ENCODE data around the gene HTRA3.

HTRA3 gene

GRCh38 chr4:8250227-8250626 lies 19.3 kb upstream of the HTRA3 start:
- DNase-seq: no peak

GRCh38 chr4:8250637-8251036 lies 18.9 kb upstream of the HTRA3 start:
- no peak for DNase-seq

- DNase-seq: no peak
These were observed 18.3 kb upstream of the HTRA3 start for GRCh38 chr4:8251110-8251883.

DNA sequence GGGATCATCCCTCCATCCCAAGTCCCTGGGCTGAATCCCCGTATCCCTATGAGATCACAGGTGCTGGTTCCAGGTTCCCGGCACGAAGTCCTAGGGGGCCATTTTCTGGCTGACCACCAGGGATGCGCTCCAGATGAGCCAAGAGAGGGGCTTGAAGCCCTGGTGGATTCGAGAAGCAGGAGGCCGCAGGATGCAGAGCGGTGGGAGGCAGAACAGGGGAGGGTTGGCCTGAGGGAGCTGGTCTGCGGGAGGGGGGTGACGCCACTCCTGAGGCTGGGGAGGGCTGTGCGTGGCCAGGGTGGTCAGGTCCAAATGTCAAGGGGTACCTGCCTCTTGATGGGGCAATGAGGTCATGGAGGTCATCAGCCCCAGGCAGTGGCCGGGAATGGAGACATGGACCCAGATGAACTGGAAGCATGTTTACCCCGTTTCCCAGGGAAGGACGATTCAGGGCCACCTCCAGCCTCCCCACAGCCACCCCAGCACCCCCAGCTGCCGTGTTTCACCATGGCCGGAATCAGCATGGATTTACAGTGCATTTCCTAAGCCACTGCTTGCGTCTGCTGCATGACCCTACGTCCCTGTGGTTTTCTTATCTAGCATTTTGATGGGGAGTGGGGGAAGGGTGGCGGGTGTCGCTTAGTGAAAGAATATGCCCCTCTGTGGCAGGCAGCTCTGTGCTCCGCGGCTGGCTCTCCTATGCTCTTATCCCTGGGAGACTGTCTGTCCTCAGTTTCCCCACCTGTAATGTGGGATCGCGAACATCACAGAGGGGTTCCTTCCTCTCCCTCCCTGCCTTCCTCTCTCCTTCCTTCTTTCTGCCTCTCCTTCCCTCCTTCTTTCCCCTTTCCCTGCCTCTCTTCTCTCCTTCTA lies 17.0 kb upstream of the HTRA3 start:
- DNase-seq: no peak

GRCh38 chr4:8254076-8254475 lies 15.5 kb upstream of the HTRA3 start:
- DNase-seq: no peak

DNA sequence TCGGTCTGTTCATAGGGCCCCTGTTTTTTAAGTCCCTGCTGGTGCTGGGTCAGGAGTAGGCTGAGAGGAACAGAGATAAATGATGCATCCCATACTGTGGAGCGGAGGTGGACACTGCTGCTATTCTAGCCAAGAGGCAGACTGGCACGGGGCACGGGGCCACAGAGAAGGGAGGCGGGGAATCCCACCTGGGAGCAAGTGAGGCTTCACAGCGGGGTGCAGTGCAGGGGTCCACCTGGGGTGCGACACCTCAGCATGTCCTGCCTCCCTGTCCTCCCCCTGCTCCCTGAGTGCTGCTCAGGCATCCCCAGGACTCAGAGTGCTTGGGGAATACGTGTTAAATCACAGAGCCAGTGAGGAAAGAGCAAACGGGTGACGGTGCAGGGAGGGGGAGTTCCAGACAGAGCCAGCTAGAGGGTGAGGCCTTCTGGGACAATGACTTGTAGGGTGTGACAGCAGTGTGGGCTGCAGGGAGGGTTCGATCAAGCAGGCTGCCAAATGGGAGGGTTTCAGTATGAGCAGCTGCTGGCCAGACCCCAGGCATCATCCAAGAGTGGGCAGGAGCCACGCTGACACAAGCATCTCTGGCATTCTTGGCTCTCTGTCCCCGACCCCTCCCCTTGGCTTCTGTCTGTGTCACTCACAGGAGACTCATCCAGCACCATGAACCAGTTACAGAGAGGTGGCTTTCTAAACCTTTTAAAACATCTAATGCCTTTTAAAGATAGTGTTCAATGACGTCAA lies 13.7 kb upstream of the HTRA3 start:
- no peak for DNase-seq

DNA sequence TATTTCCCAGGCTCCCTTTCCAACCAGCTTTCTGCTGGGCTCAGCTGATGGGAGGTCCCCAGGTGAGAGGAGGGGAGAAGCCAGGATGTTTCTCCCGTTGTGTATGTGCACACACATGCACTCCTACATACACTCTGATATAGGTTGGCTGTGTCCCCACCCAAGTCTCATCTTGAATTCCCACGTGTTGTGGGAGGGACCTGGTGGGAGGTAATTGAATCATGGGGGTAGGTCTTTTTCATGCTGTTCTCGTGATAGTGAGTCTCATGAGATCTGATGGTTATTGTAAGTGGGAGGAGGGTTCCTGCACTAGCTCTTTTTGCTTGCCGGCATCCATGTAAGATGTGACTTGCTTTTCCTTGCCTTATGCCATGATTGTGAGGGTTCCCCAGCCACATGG lies 11.7 kb upstream of the HTRA3 start:
- DNase-seq: no peak

- DNase-seq: no peak
These were observed 10.9 kb upstream of the HTRA3 start for GRCh38 chr4:8258552-8259212.

- DNase-seq: no peak
These were observed 9.7 kb upstream of the HTRA3 start for GRCh38 chr4:8259743-8260430.

- no peak for DNase-seq
These were observed 8.9 kb upstream of the HTRA3 start for GRCh38 chr4:8260656-8261111.

DNA sequence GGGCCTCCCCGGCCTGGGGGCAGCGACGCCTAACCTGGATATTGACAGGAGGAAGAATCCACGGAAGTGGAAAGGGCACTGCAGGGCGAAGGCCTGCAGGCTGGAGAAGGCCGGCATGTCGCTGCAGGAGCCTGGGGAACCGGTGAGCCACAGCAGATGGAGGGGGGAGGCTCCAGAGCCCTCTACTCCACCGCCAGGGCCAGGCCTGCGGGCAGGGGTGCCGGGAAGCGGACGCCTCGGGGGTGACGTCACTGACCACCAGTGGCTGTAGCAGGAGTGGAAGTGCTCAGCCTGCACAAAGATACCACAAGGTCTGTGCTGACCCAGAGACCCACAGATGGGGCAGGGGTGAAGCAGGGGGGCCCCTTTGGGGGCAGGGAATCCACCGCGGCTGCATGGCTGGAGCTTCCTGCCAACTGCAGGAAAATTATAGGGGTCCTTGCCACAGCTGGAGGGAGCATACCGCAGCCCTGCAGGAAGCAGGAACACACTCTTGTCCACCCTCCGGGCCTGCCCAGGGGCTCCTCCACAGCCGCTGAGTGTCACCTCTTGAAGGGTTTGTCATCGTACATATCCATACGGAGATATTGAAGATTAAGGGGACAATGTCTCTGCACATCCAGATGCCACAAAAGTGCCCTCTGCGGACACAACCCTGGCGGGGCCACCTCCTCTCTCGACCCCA lies 7.6 kb upstream of the HTRA3 start:
- no peak for DNase-seq

DNA sequence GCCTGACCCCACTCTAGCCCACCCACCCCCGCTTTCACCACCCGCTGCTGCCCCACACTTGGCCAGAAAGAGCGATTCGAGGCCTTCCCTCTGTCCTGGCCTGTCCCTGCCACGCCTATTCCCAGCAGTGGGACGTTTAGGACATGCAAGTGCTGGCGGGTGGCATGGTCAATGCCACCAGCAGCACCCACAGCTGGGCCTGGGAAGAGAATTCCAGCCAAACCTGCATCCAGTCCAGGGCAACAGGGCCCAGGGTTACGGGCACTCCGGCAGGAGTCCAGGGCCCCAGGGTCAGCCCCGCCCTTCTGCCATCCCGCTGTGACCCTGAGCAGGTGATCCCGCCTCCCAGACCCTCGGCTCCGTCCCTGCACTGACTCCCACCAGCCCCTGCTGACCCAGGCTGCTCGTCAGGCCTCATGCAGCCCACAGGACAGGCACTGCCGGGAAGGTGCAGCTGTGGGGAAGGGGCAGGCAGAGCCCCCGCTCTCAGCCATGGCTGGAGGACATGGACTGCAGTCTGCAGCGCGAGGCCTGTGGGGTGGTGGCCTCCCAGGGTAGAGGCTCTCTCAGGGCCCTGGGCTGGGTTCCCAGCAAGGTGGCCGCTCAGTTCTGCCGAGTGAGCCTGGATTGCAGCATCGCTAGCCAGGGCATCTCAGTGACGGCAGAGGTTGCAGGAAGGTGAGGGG lies 6.8 kb upstream of the HTRA3 start:
- DNase-seq: no peak

GRCh38 chr4:8263397-8263796 lies 6.2 kb upstream of the HTRA3 start:
- no peak for DNase-seq

GRCh38 chr4:8264106-8264505 lies 5.4 kb upstream of the HTRA3 start:
- no peak for DNase-seq

DNA sequence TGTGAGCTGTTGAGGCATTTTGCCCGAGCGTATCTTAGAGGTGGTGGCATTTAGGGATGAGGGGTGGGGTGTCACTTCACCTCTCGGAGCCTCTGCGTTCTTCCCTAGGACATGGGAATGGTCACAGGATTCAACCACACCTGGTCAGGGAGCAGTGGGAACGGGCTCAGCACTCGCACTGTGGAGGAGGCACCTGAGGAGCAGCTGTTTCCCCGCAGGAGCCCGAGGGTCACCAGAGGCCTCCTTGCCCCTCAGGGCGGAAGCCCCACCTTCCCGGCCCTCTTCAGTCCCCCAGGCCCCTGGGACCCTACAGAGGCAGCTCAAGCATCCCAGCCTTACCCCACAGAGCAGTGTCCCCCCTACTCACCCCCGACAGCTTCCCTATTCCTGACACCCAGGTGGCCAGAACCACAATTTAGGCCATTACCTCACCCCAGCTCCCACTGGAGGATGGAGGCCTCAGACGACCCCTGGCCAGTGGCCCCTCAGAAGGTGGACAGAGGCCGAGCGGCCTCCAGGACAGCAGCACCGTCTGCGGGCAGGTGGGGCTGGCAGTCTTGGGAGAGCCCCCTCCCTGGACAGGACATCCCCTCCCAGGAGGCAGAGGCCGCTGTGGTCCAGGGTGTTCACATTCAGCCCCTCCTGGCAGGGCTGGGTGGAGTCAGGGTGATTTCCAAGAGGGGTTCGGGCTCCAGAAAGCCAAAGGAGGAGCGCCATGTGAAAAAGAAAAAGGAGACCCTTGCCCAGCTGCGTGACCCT lies 4.2 kb upstream of the HTRA3 start:
- DNase-seq: no peak

- DNase-seq: no peak
These were observed 3.5 kb upstream of the HTRA3 start for GRCh38 chr4:8266088-8266487.

DNA sequence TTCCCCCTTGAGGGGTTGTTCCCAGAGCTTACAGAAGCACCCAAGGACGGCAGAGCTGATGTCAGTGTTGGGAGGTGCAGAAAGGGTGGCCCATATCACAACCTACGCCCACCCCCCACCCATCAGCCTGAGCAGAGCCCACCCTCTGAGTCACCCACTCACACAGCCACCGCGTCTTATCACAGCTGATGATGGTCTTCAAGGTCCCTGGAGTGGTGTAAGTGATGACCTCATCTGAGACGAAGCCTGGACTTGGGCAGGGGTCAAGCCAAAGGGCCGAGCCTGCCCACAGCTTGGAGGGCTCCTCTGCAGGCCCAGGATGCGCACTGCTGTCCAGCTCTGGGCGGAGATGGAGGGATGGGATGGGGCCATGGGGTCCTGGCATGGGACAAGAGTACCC lies 3.0 kb upstream of the HTRA3 start:
- DNase-seq: no peak

DNA sequence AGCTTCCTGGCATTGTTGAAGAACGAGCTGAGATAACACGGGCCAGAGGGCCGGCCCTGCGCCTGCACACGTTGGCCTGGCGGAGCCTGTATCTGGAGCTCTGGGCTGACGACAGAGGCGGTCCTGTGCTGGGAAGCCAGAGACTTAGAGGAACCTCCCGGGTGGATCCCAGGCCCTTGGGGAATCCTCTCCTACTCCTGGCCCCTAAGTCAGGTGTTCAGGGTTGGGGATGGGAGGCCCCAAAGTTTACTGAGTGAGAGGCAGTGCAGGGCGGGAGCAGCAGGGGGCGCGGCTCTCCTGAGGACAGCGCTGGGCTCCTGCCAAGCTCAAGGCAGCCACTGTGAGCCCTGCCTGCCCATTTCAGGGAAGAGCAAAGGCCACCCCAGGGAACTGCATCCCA lies 2.5 kb upstream of the HTRA3 start:
- peak in 1 of 2 experiments; percentile 49 for DNase-seq

- no peak for DNase-seq
These were observed 1.3 kb upstream of the HTRA3 start for GRCh38 chr4:8268211-8268610.

DNA sequence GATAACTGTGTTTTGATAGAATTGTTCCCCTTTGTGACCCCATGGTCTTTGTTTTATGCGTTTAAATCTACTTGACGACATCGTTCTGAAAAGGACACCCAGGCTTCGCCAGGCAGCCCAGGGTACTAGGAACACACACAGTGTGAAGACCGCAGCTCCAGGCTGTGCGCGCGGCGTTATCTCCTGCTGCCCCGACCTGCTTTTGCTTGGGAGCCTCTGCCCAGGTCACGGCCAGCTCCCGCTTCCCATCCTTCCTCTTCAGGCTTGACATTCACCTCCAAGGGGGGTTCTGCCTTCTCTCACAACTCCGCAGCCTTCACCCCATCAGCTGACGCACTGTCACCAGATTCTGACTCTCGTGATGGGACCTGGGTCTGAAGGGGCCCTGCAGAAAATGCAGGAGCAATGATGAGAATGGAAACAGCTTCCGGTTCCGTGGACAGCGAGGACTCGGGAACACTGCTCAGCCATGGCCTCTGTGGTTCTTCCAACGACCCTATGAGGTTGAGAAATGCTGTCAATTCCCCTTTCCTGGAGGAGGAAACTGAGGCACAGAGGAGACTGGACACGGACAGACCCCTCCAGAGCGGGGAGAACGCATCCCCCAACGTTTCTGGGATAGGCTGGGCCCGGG lies 536 bp upstream of the HTRA3 start:
- DNase-seq: no peak
